Measurements from ENCODE around the gene ZBTB34. TPM values are rescaled to one million over a fixed set of nuclear protein-coding genes. Genes with fewer than 3 reads are reported as not detected.

ZBTB34 gene
- total RNA-seq, 1 experiment from 2014 or later, result 1.6 TPM

- no peak for ATAC-seq
- Histone ChIP-seq H3K9me2 (replicated peaks; ENCODE audit: low read length) (no peaks in the 10 kb centered on the region), H2AFZ (ENCODE audit: low read length) (no peak overlapping the region), H3K36me3 (ENCODE audit: low read depth, low read length) (no peaks in the 10 kb centered on the region), H3K4me2 (ENCODE audit: low read length) (no peak overlapping the region), H3K4me1 (ENCODE audit: insufficient read depth, low read length) (no peaks in the 10 kb centered on the region), H3K4me3 (ENCODE audit: low read length) (no peak overlapping the region), H3F3A (ENCODE audit: low read length, unreplicated experiment) (no peaks in the 10 kb centered on the region), H3K27me3 (ENCODE audit: low read length) (no peaks in the 10 kb centered on the region), H4K20me1 (ENCODE audit: low read length) (no peaks in the 10 kb centered on the region), H3K27ac (ENCODE audit: low read length) (no peak overlapping the region), H3K9ac (ENCODE audit: low read length) (no peak overlapping the region), H3K79me2 (ENCODE audit: low read length) (no peaks in the 10 kb centered on the region), H3K9me3 (ENCODE audit: low read length) (no peaks in the 10 kb centered on the region)
- ChIA-PET CTCF (no interaction called here), POLR2A (ENCODE audit: unreplicated experiment) (no interaction called here)
- intact Hi-C loops (cut with micrococcal nuclease), result no loop called here
- no TSS peak for BruUV-seq (replicated peaks)
- TF ChIP-seq EZH2 (IDR thresholded peaks at IDR 0.05; ENCODE audit: low read length, unreplicated experiment), result no peak
- TF ChIP-seq EZH2phosphoT487 (IDR thresholded peaks at IDR 0.05; ENCODE audit: borderline replicate concordance, low read length), result no peak
- TF ChIP-seq CTCF (conservative IDR thresholded peaks at IDR 0.05; ENCODE audit: low read depth, low read length), result no peak
- no peak for DNase-seq
Observed at GRCh38 chr9:126882746-126883145, 22.3 kb downstream of the ZBTB34 start.

GRCh38 chr9:126883636-126884035 is 23.2 kb downstream of the ZBTB34 start:
- Histone ChIP-seq H2AFZ (ENCODE audit: low read length) (no peak overlapping the region), H3K4me1 (ENCODE audit: insufficient read depth, low read length) (no peaks in the 10 kb centered on the region), H3K9ac (ENCODE audit: low read length) (no peak overlapping the region), H3F3A (ENCODE audit: low read length, unreplicated experiment) (no peaks in the 10 kb centered on the region), H3K27me3 (ENCODE audit: low read length) (no peaks in the 10 kb centered on the region), H3K9me2 (replicated peaks; ENCODE audit: low read length) (no peaks in the 10 kb centered on the region), H3K27ac (ENCODE audit: low read length) (no peak overlapping the region), H3K36me3 (ENCODE audit: low read depth, low read length) (no peaks in the 10 kb centered on the region), H3K4me3 (ENCODE audit: low read length) (no peak overlapping the region), H3K79me2 (ENCODE audit: low read length) (no peaks in the 10 kb centered on the region), H4K20me1 (ENCODE audit: low read length) (no peaks in the 10 kb centered on the region), H3K4me2 (ENCODE audit: low read length) (no peak overlapping the region), H3K9me3 (ENCODE audit: low read length) (no peaks in the 10 kb centered on the region)
- TF ChIP-seq EZH2phosphoT487 (IDR thresholded peaks at IDR 0.05; ENCODE audit: borderline replicate concordance, low read length), result no peak
- TF ChIP-seq CTCF (conservative IDR thresholded peaks at IDR 0.05; ENCODE audit: low read depth, low read length), result no peak
- no peak for TF ChIP-seq EZH2 (IDR thresholded peaks at IDR 0.05; ENCODE audit: low read length, unreplicated experiment)
- BruUV-seq (replicated peaks), result no TSS peak
- DNase-seq (no peak), ATAC-seq (no peak)
- CTCF ChIA-PET, result no interaction called here
- intact Hi-C loops (cut with micrococcal nuclease), result no loop called here
- POLR2A ChIA-PET (ENCODE audit: unreplicated experiment), result no interaction called here

GRCh38 chr9:126885131-126885641 is 24.7 kb downstream of the ZBTB34 start:
- no peak overlapping the region for H3K27ac ChIP-seq (ENCODE audit: low read length)
- ChIA-PET POLR2A (ENCODE audit: unreplicated experiment) (no interaction called here), CTCF (no interaction called here)
- no peak for ATAC-seq
- H3K27me3 ChIP-seq (ENCODE audit: low read length), result no peaks in the 10 kb centered on the region
- H3K9me2 ChIP-seq (replicated peaks; ENCODE audit: low read length), result no peaks in the 10 kb centered on the region
- no peaks in the 10 kb centered on the region for H4K20me1 ChIP-seq (ENCODE audit: low read length)
- intact Hi-C loops (cut with micrococcal nuclease), result no loop called here
- no TSS peak for BruUV-seq (replicated peaks)
- no peaks in the 10 kb centered on the region for H3K79me2 ChIP-seq (ENCODE audit: low read length)
- TF ChIP-seq CTCF (conservative IDR thresholded peaks at IDR 0.05; ENCODE audit: low read depth, low read length) (no peak), EZH2 (IDR thresholded peaks at IDR 0.05; ENCODE audit: low read length, unreplicated experiment) (no peak), EZH2phosphoT487 (IDR thresholded peaks at IDR 0.05; ENCODE audit: borderline replicate concordance, low read length) (no peak)
- H2AFZ ChIP-seq (ENCODE audit: low read length), result no peak overlapping the region
- H3K9me3 ChIP-seq (ENCODE audit: low read length), result no peaks in the 10 kb centered on the region
- no peaks in the 10 kb centered on the region for H3F3A ChIP-seq (ENCODE audit: low read length, unreplicated experiment)
- no peak overlapping the region for H3K4me3 ChIP-seq (ENCODE audit: low read length)
- no peak overlapping the region for H3K4me2 ChIP-seq (ENCODE audit: low read length)
- DNase-seq, result no peak
- H3K4me1 ChIP-seq (ENCODE audit: insufficient read depth, low read length), result no peaks in the 10 kb centered on the region
- no peak overlapping the region for H3K9ac ChIP-seq (ENCODE audit: low read length)
- no peaks in the 10 kb centered on the region for H3K36me3 ChIP-seq (ENCODE audit: low read depth, low read length)

Data from PC-3 (cell line).